GM12872 (cell line): ENCODE measurements around the gene SRGAP1.

Source experiments
- TF ChIP-seq, protein P1 (sequence below): IDR thresholded peaks from 3 replicates; pipeline ENCODE4 v1.5.1; 2011; ENCODE audit warnings: low read depth, mild to moderate bottlenecking, low read length, moderate library complexity; ENCODE audit not compliant: insufficient read depth

The SRGAP1 gene

GRCh38 chr12:64160711-64161060 lies 316.2 kb downstream of the SRGAP1 start:
- TF ChIP-seq, protein P1, sequence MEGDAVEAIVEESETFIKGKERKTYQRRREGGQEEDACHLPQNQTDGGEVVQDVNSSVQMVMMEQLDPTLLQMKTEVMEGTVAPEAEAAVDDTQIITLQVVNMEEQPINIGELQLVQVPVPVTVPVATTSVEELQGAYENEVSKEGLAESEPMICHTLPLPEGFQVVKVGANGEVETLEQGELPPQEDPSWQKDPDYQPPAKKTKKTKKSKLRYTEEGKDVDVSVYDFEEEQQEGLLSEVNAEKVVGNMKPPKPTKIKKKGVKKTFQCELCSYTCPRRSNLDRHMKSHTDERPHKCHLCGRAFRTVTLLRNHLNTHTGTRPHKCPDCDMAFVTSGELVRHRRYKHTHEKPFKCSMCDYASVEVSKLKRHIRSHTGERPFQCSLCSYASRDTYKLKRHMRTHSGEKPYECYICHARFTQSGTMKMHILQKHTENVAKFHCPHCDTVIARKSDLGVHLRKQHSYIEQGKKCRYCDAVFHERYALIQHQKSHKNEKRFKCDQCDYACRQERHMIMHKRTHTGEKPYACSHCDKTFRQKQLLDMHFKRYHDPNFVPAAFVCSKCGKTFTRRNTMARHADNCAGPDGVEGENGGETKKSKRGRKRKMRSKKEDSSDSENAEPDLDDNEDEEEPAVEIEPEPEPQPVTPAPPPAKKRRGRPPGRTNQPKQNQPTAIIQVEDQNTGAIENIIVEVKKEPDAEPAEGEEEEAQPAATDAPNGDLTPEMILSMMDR, result no peak

DNA sequence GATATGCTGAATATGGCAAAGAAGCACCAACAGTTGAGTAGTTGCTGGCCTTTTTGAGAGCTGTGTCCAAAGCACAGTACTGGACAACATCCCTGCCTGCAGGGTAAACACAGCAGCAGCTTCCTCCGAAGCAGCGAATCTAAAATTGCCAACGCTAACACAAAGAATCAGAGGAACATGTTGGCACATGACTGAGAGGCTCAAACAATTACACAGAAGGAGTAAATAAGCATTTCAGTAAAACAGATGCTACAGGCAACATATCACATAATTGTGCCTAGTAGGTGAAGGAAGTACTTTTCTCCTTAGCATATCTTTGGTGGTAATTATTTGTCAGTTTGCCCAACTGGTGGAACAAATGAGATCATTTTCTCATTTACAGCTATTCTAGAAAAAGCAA lies 325.5 kb downstream of the SRGAP1 start:
- TF ChIP-seq, protein P1, result no peak

DNA sequence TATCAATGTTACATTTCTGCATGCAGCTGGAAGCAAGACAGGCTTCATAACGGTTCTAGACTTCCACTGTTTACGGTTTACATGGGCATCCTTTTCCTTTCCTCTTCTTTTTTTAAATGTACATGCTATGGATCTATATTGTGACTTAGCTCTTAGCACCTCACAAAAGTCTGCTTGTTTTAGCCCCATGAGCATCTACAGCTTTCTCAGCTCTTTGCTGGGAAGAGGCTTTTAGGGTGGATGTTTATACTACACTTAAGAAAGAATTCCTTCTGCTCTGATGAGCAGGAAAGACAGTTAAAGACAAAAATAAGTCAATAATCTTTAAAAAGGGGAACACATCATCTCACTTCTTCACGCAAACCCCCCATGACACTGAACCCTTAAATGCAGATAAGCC lies 326.2 kb downstream of the SRGAP1 start:
- TF ChIP-seq, protein P1, result no peak

GRCh38 chr12:64171715-64172114 lies 327.2 kb downstream of the SRGAP1 start:
- TF ChIP-seq, protein P1, result no peak

- TF ChIP-seq, protein P1, result no peak
Observed at GRCh38 chr12:64172143-64172970, 327.9 kb downstream of the SRGAP1 start.

DNA sequence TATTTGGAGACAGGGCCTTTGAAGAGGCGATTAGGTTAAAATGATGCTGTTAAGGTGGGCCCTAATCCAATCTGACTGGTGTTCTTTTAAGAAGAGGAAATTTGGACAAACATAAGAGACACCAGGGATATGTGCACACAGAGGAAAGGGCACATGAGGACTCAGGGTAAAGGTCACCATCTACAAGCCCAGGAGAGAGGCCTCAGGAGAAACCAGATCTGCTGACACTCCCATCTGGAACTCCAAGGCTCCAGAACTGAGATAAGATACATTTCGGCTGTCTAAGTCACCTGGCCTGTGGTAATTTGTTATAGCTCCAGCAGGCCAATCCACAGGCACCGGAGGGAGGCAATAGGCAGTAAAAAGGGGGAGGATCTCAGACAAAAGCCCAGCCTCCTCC lies 329.0 kb downstream of the SRGAP1 start:
- TF ChIP-seq, protein P1, result no peak

GRCh38 chr12:64175254-64175945 lies 330.9 kb downstream of the SRGAP1 start:
- TF ChIP-seq, protein P1, result no peak
